ENCODE measurements around the gene AGAP1.

The AGAP1 gene

GRCh38 chr2:235829726-235830125 lies 335.9 kb downstream of the AGAP1 start:
- H3K4me3 ChIP-seq (ENCODE audit: low read depth, low read length) = no peak overlapping the region
- H3K4me1 ChIP-seq (ENCODE audit: control insufficient read depth, insufficient read depth, low read length) = no peaks in the 10 kb centered on the region; the same call in 1 of the 2 replicates
- no peaks in the 10 kb centered on the region for H3K36me3 ChIP-seq (ENCODE audit: control insufficient read depth, insufficient read depth, low read length)
- H3K9me3 ChIP-seq (ENCODE audit: control insufficient read depth, insufficient read depth, low read depth, low read length) = no peaks in the 10 kb centered on the region
- H3K27me3 ChIP-seq (ENCODE audit: control insufficient read depth, insufficient read depth, low read length) = no peaks in the 10 kb centered on the region
- H3K9ac ChIP-seq (ENCODE audit: low read length) = no peak overlapping the region
- H3K27ac ChIP-seq (ENCODE audit: low read depth, low read length) = no peak overlapping the region

DNA sequence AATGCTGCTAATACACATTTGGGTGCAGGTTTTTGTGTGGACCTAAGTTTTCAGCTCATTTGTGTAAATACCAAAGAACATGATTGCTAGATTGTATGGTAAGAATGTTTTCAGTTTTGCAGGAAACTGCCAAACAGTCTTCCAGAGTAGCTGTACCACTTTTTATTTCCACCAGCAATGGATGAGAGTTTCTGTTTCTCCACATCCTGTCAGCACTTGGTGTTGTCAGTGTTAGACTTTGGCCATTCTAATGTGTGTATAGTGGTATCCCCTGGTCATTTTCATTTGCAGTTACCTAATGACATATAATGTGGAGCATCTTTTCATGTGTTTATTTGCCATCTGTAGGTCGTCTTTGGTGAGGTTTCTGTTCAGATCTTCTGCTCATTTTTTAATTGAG lies 337.9 kb downstream of the AGAP1 start:
- Histone ChIP-seq H3K9me3 (ENCODE audit: control insufficient read depth, insufficient read depth, low read depth, low read length) (no peaks in the 10 kb centered on the region), H3K27me3 (ENCODE audit: control insufficient read depth, insufficient read depth, low read length) (no peaks in the 10 kb centered on the region)

GRCh38 chr2:235832941-235833340 lies 339.1 kb downstream of the AGAP1 start:
- Histone ChIP-seq H3K4me1 (ENCODE audit: control insufficient read depth, insufficient read depth, low read length) (peaks cover 7% of the 10 kb centered on the region), H3K4me3 (ENCODE audit: low read depth, low read length) (no peak overlapping the region), H3K36me3 (ENCODE audit: control insufficient read depth, insufficient read depth, low read length) (no peaks in the 10 kb centered on the region), H3K27me3 (ENCODE audit: control insufficient read depth, insufficient read depth, low read length) (no peaks in the 10 kb centered on the region), H3K9me3 (ENCODE audit: control insufficient read depth, insufficient read depth, low read depth, low read length) (no peaks in the 10 kb centered on the region), H3K27ac (ENCODE audit: low read depth, low read length) (no peak overlapping the region), H3K9ac (ENCODE audit: low read length) (no peak overlapping the region)

More for the DNA sequence above, 337.9 kb downstream of the AGAP1 start:
- Histone ChIP-seq H3K4me1 (ENCODE audit: control insufficient read depth, insufficient read depth, low read length) (peaks cover 7% of the 10 kb centered on the region), H3K27ac (ENCODE audit: low read depth, low read length) (no peak overlapping the region), H3K9ac (ENCODE audit: low read length) (no peak overlapping the region), H3K4me3 (ENCODE audit: low read depth, low read length) (no peak overlapping the region), H3K36me3 (ENCODE audit: control insufficient read depth, insufficient read depth, low read length) (no peaks in the 10 kb centered on the region)

- no peak overlapping the region for H3K27ac ChIP-seq (ENCODE audit: low read depth, low read length)
- no peaks in the 10 kb centered on the region for H3K9me3 ChIP-seq (ENCODE audit: control insufficient read depth, insufficient read depth, low read depth, low read length)
- no peaks in the 10 kb centered on the region for H3K27me3 ChIP-seq (ENCODE audit: control insufficient read depth, insufficient read depth, low read length)
- no peaks in the 10 kb centered on the region for H3K36me3 ChIP-seq (ENCODE audit: control insufficient read depth, insufficient read depth, low read length)
- no peak overlapping the region for H3K4me3 ChIP-seq (ENCODE audit: low read depth, low read length)
- H3K4me1 ChIP-seq (ENCODE audit: control insufficient read depth, insufficient read depth, low read length) = peaks cover 7% of the 10 kb centered on the region; the same call in 1 of the 2 replicates
- no peak overlapping the region for H3K9ac ChIP-seq (ENCODE audit: low read length)
Measured at GRCh38 chr2:235833971-235834620, 340.3 kb downstream of the AGAP1 start.

- Histone ChIP-seq H3K9me3 (ENCODE audit: control insufficient read depth, insufficient read depth, low read depth, low read length) (no peaks in the 10 kb centered on the region), H3K9ac (ENCODE audit: low read length) (no peak overlapping the region), H3K36me3 (ENCODE audit: control insufficient read depth, insufficient read depth, low read length) (no peaks in the 10 kb centered on the region), H3K4me1 (ENCODE audit: control insufficient read depth, insufficient read depth, low read length) (peaks cover 7% of the 10 kb centered on the region; the same call in 1 of the 2 replicates), H3K27me3 (ENCODE audit: control insufficient read depth, insufficient read depth, low read length) (no peaks in the 10 kb centered on the region), H3K27ac (ENCODE audit: low read depth, low read length) (no peak overlapping the region), H3K4me3 (ENCODE audit: low read depth, low read length) (no peak overlapping the region)
Measured at GRCh38 chr2:235834781-235835180, 340.9 kb downstream of the AGAP1 start.

DNA sequence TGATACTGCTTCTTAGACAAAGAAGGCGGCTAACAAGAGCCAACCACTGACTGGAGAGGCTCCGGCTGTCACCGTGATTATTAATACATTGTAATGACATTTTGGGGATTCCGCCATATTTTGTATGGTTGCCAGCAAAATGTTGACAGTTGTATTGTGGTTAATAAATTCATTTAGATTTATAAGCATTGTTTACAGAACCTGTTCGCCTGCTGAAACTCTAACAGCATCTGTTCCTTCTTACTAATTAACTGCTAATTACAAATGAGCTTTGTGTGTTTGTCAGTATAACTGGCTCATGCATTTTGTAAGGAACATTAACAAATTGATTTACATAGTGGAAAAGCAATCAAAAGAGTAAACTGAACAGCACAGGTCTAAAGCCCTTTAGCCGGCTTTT lies 342.0 kb downstream of the AGAP1 start:
- H3K27ac ChIP-seq (ENCODE audit: low read depth, low read length) = no peak overlapping the region
- no peaks in the 10 kb centered on the region for H3K36me3 ChIP-seq (ENCODE audit: control insufficient read depth, insufficient read depth, low read length)
- H3K27me3 ChIP-seq (ENCODE audit: control insufficient read depth, insufficient read depth, low read length) = no peaks in the 10 kb centered on the region
- no peaks in the 10 kb centered on the region for H3K9me3 ChIP-seq (ENCODE audit: control insufficient read depth, insufficient read depth, low read depth, low read length)
- peaks cover 7% of the 10 kb centered on the region; the same call in 1 of the 2 replicates for H3K4me1 ChIP-seq (ENCODE audit: control insufficient read depth, insufficient read depth, low read length)
- no peak overlapping the region for H3K9ac ChIP-seq (ENCODE audit: low read length)
- H3K4me3 ChIP-seq (ENCODE audit: low read depth, low read length) = no peak overlapping the region

DNA sequence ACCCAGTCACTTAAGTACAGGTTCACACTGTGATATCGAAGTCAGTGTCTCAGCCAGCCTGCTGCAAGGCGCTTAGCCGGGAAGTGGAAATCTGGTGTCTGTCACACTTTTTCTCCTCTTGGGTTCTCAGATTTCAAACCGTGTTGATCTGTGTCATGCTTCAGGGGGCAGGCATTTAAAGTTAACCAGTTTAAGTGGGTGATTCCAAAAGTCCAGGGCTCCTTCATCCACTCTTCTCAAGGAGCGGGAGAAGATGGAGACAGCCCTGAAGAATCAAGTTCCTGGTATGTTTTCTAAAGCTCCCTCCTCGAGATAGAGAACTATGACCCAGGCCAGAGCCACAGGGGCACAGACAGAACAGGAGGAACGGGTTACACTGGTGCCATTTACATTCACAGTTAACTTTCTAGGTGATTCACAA lies 342.7 kb downstream of the AGAP1 start:
- no peaks in the 10 kb centered on the region for H3K27me3 ChIP-seq (ENCODE audit: control insufficient read depth, insufficient read depth, low read length)
- no peaks in the 10 kb centered on the region for H3K9me3 ChIP-seq (ENCODE audit: control insufficient read depth, insufficient read depth, low read depth, low read length)
- H3K4me1 ChIP-seq (ENCODE audit: control insufficient read depth, insufficient read depth, low read length) = peaks cover 7% of the 10 kb centered on the region; the same call in 1 of the 2 replicates
- no peak overlapping the region for H3K27ac ChIP-seq (ENCODE audit: low read depth, low read length)
- H3K4me3 ChIP-seq (ENCODE audit: low read depth, low read length) = no peak overlapping the region
- H3K9ac ChIP-seq (ENCODE audit: low read length) = no peak overlapping the region
- H3K36me3 ChIP-seq (ENCODE audit: control insufficient read depth, insufficient read depth, low read length) = no peaks in the 10 kb centered on the region

DNA sequence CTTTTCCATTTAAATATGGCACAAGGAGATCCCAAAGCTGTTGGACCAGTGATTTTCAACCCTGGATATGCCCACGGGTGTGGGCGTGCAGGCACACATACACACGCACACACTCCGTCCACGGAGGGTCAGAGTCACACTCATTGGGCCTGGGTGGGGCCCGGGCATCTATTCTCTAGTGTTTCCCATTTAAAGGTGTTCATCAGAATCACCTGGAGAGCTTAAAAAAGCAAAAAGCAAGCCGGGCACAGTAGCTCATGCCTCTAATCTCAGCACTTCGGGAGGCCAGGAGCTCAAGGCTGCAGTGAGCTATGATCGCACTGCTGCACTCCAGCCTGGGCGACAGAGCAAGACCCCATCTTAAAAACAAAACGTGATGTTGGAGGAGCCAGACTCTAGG lies 345.4 kb downstream of the AGAP1 start:
- Histone ChIP-seq H3K27ac (ENCODE audit: low read depth, low read length) (no peak overlapping the region), H3K27me3 (ENCODE audit: control insufficient read depth, insufficient read depth, low read length) (no peaks in the 10 kb centered on the region), H3K9ac (ENCODE audit: low read length) (no peak overlapping the region), H3K36me3 (ENCODE audit: control insufficient read depth, insufficient read depth, low read length) (no peaks in the 10 kb centered on the region), H3K4me1 (ENCODE audit: control insufficient read depth, insufficient read depth, low read length) (peaks cover 7% of the 10 kb centered on the region; the same call in 1 of the 2 replicates), H3K9me3 (ENCODE audit: control insufficient read depth, insufficient read depth, low read depth, low read length) (no peaks in the 10 kb centered on the region), H3K4me3 (ENCODE audit: low read depth, low read length) (no peak overlapping the region)

- H3K9ac ChIP-seq (ENCODE audit: low read length) = no peak overlapping the region
- H3K9me3 ChIP-seq (ENCODE audit: control insufficient read depth, insufficient read depth, low read depth, low read length) = no peaks in the 10 kb centered on the region
- H3K4me3 ChIP-seq (ENCODE audit: low read depth, low read length) = no peak overlapping the region
- no peaks in the 10 kb centered on the region for H3K27me3 ChIP-seq (ENCODE audit: control insufficient read depth, insufficient read depth, low read length)
- no peaks in the 10 kb centered on the region for H3K36me3 ChIP-seq (ENCODE audit: control insufficient read depth, insufficient read depth, low read length)
- H3K27ac ChIP-seq (ENCODE audit: low read depth, low read length) = no peak overlapping the region
- H3K4me1 ChIP-seq (ENCODE audit: control insufficient read depth, insufficient read depth, low read length) = peaks cover 7% of the 10 kb centered on the region; the same call in 1 of the 2 replicates
Measured at GRCh38 chr2:235839974-235840373, 346.1 kb downstream of the AGAP1 start.

DNA sequence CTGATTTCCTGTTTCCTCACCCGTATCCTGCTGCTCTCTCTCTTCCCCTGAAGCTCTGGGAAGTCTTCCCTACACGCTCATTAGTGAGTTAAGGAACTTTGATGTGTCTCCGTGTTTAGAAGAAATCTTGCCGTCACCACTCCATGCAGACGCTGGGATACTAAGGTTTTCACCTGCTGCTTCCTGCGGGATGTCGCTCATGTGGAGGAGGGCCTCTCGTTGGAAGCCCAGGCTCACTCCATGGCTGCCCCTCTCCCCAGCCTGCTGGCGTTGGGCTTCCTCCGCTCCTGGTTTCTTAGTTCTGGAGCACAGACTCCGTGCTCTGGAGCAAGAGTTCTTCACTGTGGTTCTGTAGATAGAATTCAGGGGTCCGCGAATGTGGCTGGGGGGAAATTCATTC lies 348.0 kb downstream of the AGAP1 start:
- H3K4me3 ChIP-seq (ENCODE audit: low read depth, low read length) = no peak overlapping the region
- H3K27ac ChIP-seq (ENCODE audit: low read depth, low read length) = no peak overlapping the region
- H3K9ac ChIP-seq (ENCODE audit: low read length) = no peak overlapping the region
- no peaks in the 10 kb centered on the region for H3K9me3 ChIP-seq (ENCODE audit: control insufficient read depth, insufficient read depth, low read depth, low read length)
- no peaks in the 10 kb centered on the region for H3K27me3 ChIP-seq (ENCODE audit: control insufficient read depth, insufficient read depth, low read length)
- H3K36me3 ChIP-seq (ENCODE audit: control insufficient read depth, insufficient read depth, low read length) = no peaks in the 10 kb centered on the region
- H3K4me1 ChIP-seq (ENCODE audit: control insufficient read depth, insufficient read depth, low read length) = no peaks in the 10 kb centered on the region

DNA sequence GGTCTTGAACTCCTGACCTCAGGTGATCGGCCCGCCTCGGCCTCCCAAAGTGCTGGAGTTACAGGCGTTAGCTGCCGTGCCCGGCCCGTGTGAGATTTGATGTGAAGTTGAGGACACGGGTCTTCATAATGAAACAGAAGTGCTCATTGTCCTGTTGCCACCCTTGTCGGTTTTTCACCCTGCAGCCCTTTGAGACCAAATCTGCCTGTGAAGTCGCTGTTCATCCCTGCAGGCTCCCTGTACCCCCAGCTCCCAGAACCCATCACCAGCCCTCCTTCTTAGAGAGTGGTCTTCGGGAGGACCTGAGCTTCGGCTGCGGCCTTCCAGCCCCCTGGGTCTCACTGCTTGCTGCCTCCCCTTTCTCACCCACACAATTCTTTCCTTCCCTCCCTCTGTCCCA lies 349.1 kb downstream of the AGAP1 start:
- Histone ChIP-seq H3K36me3 (ENCODE audit: control insufficient read depth, insufficient read depth, low read length) (no peaks in the 10 kb centered on the region), H3K9me3 (ENCODE audit: control insufficient read depth, insufficient read depth, low read depth, low read length) (no peaks in the 10 kb centered on the region), H3K4me3 (ENCODE audit: low read depth, low read length) (no peak overlapping the region), H3K9ac (ENCODE audit: low read length) (no peak overlapping the region), H3K27ac (ENCODE audit: low read depth, low read length) (no peak overlapping the region), H3K27me3 (ENCODE audit: control insufficient read depth, insufficient read depth, low read length) (no peaks in the 10 kb centered on the region), H3K4me1 (ENCODE audit: control insufficient read depth, insufficient read depth, low read length) (no peaks in the 10 kb centered on the region)

Measured in HUES6 (cell line).